GM21423 (cell line): ENCODE measurements around the gene REPIN1.

Source experiments
- ATAC-seq: cut with Tn5 transposase; IDR thresholded peaks from one replicate; pipeline ENCODE4 v1.9.1; 2021; ENCODE audit warnings: mild to moderate bottlenecking, moderate library complexity; ENCODE audit not compliant: unreplicated experiment

Gene REPIN1

GRCh38 chr7:150404805-150405583 is 36.4 kb downstream of the REPIN1 start:
- peak; percentile 36 for ATAC-seq

DNA sequence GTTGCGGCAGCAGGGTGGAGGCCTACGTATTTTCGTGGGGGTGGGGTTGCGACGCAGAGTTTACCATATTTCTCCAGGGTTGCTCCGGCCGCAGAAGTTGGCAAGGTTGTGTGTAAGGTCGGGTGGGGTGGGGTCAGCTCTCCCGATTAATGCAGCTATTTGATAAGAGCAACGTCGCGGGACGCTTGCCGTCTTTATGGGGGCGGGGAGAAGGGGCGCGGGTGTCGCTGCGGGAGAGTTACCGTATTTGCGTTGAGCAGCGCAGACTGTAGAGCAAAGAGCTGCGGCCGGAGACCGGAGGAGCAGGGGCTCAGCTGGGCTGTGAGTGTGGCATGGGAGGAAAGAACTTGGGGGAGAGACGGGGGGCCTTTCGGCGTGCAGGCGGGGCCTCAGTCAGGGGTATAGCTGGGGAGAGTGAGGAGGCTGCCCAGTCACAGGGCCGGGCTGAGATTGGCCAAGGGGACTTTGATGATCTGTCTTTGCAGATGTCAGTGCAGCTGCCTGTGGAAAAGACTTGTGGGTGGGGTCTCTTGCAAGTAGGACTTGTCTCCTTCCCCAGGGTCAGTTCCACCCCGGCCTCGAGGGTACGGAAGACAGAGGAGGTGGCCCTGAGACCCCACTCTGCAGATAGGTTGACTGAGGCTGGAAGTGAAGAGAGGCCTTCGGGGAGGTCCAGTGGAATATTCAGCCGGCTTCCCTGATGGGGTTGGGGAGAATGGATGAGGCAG is 37.1 kb downstream of the REPIN1 start:
- no peak for ATAC-seq

GRCh38 chr7:150406312-150406566 is 37.6 kb downstream of the REPIN1 start:
- no peak for ATAC-seq

DNA sequence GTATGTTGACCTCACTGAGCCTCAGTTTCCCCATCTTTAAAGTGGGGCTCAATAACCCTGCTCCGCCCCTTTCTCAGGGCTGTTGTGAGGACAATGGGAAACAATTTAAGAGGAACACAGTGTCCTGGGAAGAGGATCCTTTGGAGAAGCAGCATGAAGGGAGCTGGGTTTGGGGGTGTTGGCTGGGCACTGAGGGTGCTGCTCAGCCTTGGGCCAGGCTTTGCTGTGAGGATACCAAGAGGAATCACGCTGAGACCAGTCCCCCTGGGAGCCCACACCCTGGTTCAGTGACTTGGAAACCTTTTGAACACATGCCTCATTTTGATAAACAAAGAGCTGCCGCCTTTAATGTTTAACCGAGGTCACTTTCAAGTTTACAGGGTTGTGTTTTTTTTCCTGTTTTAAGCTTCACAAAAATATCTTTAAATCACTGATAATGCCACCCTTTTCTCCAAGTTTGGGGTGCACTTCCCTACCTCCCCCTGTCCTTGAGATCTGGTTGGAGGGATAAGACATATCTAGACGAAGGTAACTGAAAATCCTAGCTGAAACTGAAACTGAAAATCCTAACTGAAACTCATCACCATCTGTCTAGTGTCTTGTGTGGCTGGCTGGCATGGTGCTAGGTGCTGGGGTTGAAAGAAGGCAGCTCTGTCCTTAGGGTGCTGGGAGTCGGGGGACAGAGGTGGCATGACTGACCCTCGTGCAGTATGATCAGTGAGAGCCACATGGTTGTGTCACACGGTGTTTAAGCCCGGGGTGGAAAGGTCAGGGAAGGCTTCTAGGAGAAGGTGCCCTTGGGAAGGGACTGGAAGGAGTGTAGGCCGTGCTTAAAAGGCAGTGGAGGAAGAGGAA is 38.2 kb downstream of the REPIN1 start:
- ATAC-seq, result peak; percentile 43

GRCh38 chr7:150407588-150408392 is 39.2 kb downstream of the REPIN1 start:
- no peak for ATAC-seq

GRCh38 chr7:150408393-150409299 is 40.0 kb downstream of the REPIN1 start:
- ATAC-seq, result peak; percentile 41

GRCh38 chr7:150409300-150410030 is 40.8 kb downstream of the REPIN1 start:
- ATAC-seq, result no peak

GRCh38 chr7:150410131-150410530 is 41.5 kb downstream of the REPIN1 start:
- ATAC-seq, result no peak

DNA sequence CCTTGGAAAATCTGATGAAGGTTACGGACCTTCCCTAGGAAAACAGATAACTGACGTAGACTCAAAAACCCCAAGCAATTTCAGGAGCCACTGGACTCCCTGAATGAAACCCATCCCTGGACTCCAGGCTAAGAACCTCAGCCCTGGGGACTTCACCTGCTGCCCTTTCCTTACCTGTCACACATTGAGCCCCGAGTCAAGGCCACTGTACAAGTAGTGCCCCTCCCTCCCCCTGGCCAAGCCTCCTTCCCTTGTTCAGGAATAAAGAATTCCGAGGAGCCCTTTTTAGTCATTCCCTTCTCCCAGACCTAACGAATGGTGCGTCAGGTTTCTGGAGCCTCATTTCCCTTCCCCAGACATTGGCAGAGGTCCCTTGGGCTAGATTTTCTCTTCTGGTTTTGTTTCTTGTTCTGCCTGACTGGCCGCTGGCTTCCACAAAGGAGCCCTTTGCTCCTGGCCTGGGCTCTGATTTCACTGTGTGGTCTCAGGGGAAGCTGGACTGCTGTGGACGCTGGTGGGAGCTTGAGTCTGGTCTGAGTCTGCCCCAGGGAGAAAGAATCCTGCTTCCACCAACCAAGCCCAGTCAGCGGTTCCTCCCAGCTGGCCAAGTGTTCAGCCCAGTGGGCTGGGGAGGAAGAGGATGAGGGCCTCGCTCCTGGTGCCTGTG is 42.2 kb downstream of the REPIN1 start:
- ATAC-seq, result no peak

DNA sequence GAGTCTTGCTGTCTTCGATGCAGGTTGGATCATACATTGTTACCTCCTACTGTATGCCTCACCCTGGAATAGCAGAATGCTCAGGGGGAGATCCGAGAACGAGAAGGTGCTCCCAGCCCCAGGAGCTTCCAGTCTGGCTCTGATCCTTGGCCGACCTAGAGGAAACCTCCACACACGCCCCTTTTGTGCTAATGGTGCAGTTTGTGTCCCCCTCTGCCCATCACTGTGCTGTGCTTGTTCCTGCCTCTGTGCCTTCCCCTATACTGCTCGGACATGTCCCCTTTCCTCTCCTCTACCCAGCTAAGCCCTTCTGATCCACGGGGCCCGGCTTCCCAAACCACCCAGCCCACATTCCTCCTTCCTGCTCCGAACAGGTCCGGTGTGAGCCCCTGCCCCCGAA is 43.0 kb downstream of the REPIN1 start:
- ATAC-seq, result no peak

GRCh38 chr7:150412016-150412415 is 43.4 kb downstream of the REPIN1 start:
- no peak for ATAC-seq

GRCh38 chr7:150412518-150413488 is 44.2 kb downstream of the REPIN1 start:
- no peak for ATAC-seq

- no peak for ATAC-seq
These were observed 45.0 kb downstream of the REPIN1 start for GRCh38 chr7:150413640-150414081.

- ATAC-seq, result no peak
These were observed 46.8 kb downstream of the REPIN1 start for GRCh38 chr7:150415161-150416153.

DNA sequence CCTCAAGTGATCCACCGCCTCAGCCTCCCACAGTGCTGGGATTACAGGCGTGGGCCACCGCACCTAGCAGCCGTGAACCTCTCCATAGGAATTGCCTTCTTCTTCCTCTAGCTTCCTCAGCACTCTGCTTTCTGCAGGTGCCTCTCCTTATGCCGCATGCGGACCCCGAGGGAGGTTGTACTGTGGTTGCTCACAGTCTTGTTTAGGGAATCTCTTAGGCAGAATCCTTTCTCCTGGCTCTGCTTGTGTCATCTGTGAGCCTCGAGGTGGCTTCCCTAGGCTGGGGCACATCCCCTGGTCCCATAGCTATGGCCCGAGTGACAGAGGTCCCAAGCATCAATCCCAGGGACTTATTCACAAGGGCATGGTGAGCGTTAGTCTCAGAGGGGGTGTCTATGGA is 48.6 kb downstream of the REPIN1 start:
- ATAC-seq, result no peak

- ATAC-seq, result no peak
These were observed 49.2 kb downstream of the REPIN1 start for GRCh38 chr7:150417863-150418262.
